ENCODE data around the gene UBE2J2. TPM values are rescaled to one million over a fixed set of nuclear protein-coding genes. Genes with fewer than 3 reads are reported as not detected.

Gene UBE2J2
- total RNA-seq, 2 donors from 2014 or later: 68.7 to 78.0 TPM

GRCh38 chr1:1305300-1306069 is 31.8 kb upstream of the UBE2J2 start:
- no peaks in the 10 kb centered on the region for H3K9me3 Mint-ChIP-seq
- H3K4me1 Mint-ChIP-seq: no peaks in the 10 kb centered on the region
- peak overlapping the region; percentile 86 for H3K4me3 Mint-ChIP-seq
- peak overlapping the region; percentile 84 for H3K27ac Mint-ChIP-seq
- H3K36me3 Mint-ChIP-seq (ENCODE audit: low read depth): no peaks in the 10 kb centered on the region
- no peaks in the 10 kb centered on the region for H3K27me3 Mint-ChIP-seq
- ATAC-seq (replicated peaks): no peak

DNA sequence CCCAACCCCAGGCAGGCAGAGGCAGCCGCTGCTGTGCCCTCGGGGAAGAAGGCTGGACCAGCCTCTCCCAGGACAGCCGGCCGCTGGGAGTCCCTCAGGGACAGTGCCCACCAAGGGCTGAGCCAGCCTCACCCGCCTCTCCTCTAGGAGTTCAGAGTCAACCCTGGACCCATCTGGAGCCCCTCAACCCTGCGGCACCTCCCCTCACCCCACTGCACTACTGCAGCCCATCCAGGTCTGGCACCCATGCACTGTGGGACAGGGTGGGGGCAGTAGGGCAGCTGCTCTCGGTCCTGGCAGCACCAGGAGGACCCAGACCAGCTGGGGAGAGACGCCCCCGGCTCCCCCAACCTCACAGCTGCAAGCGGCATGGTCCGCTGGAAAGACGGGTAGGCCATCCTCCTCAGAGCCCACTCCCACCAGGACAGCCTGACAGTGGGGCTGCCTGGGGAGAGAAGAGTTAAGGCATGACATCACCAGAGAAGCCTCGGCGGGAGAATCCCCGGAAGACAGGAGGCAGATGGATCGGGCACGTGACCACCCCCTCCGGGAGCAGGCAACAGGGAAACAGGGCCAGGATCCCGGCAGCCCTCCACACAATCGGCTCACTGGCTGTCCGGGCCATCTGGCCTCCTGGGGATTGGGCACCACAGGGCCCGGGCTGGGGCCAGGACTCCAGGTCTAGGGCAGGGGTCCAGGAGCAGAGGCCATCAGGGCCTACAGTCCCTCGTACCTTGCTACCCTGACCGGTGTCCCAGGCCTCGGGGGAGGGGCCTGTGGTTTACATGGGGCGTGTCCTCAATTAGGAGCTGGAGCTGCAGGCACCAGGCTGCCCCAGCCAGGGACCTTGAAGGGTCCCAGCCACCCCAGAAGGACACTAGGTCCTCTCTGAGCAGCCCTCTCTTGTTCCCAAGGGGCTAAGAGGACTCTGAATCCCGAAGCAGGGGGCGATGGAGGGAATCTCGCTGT is 31.0 kb upstream of the UBE2J2 start:
- no peaks in the 10 kb centered on the region for H3K9me3 Mint-ChIP-seq
- H3K4me1 Mint-ChIP-seq: no peaks in the 10 kb centered on the region
- no peaks in the 10 kb centered on the region for H3K27me3 Mint-ChIP-seq
- ATAC-seq (replicated peaks): no peak
- H3K4me3 Mint-ChIP-seq: peak overlapping the region; percentile 86
- no peak overlapping the region for H3K27ac Mint-ChIP-seq
- no peaks in the 10 kb centered on the region for H3K36me3 Mint-ChIP-seq (ENCODE audit: low read depth)

GRCh38 chr1:1303736-1304135 is 30.1 kb upstream of the UBE2J2 start:
- H3K27me3 Mint-ChIP-seq: no peaks in the 10 kb centered on the region
- no peaks in the 10 kb centered on the region for H3K9me3 Mint-ChIP-seq
- H3K4me1 Mint-ChIP-seq: no peaks in the 10 kb centered on the region
- H3K36me3 Mint-ChIP-seq (ENCODE audit: low read depth): no peaks in the 10 kb centered on the region
- H3K27ac Mint-ChIP-seq: no peak overlapping the region
- no peak for ATAC-seq (replicated peaks)
- H3K4me3 Mint-ChIP-seq: no peak overlapping the region

DNA sequence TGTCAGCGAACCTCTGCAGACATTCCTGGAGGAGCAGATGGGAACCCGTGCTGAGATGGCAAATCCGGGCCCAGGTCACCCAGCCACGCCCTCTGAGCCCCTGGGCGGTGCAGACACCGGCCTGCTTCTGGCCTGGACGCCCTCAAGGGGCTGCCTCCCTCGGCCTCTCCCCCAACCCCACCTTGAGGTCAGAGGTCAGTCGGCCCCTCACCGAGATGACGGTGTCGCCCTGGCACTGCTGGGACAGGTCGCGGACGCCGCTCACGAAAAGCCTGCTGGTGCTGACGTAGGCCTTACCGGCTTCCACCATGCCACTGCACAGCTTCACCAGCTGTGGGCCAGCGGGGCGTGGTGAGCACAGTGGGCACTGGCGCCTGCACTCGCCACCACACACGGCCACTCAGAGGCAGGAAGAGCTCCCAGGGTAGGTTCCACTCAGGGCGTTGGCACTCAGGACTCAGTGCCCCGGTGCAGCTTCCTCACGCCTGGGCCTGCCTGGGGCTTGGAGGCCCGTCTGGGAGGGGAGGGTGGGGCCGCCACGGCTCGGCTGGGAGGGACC is 29.4 kb upstream of the UBE2J2 start:
- no peaks in the 10 kb centered on the region for H3K36me3 Mint-ChIP-seq (ENCODE audit: low read depth)
- H3K27me3 Mint-ChIP-seq: no peaks in the 10 kb centered on the region
- H3K4me1 Mint-ChIP-seq: no peaks in the 10 kb centered on the region
- ATAC-seq (replicated peaks): no peak
- no peak overlapping the region for H3K27ac Mint-ChIP-seq
- H3K9me3 Mint-ChIP-seq: no peaks in the 10 kb centered on the region
- no peak overlapping the region for H3K4me3 Mint-ChIP-seq

DNA sequence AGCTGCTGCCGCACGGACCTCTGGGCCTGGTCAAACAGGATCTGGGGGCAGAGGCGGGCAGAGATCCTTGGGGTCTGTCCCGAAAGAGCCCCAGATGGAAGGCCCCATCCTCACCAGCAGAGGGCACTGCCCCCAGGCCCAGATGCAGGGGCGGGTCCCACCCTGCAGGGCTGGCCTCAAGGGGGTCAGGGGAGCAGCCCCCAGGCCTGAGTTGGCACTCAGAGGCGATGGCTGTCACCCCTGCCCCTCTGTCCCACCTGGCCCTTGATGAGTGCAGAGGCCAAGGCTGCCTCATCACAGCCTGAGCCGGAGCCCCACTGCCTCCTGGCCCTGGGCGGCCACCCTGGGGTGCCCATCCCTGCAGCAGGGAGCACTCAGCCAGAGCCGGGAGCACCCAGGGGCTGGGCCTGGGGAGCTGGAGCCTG is 28.4 kb upstream of the UBE2J2 start:
- ATAC-seq (replicated peaks): no peak
- no peaks in the 10 kb centered on the region for H3K27me3 Mint-ChIP-seq
- H3K4me1 Mint-ChIP-seq: no peaks in the 10 kb centered on the region
- H3K4me3 Mint-ChIP-seq: no peak overlapping the region
- H3K27ac Mint-ChIP-seq: no peak overlapping the region
- H3K36me3 Mint-ChIP-seq (ENCODE audit: low read depth): no peaks in the 10 kb centered on the region
- no peaks in the 10 kb centered on the region for H3K9me3 Mint-ChIP-seq

DNA sequence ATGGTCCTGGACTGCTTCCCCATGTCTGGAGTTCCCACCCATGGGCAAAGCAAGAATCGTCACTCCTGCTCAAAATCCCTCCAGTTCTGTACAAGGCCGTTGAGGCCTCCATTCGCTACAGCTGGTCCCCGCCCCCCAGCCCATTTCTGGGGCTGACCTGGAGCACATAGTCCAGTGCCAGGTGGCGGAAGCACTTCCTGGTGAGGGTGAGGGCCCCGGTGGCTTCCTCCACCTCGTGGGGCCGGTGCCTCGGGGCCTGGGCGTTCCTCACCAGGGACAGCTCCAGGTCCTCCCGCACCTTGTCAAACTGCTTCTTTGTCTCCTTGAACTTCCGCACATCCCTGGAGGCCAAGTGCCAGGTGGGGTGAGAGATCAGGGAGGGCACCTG is 26.7 kb upstream of the UBE2J2 start:
- H3K27me3 Mint-ChIP-seq: no peaks in the 10 kb centered on the region
- no peaks in the 10 kb centered on the region for H3K4me1 Mint-ChIP-seq
- H3K9me3 Mint-ChIP-seq: no peaks in the 10 kb centered on the region
- no peak overlapping the region for H3K27ac Mint-ChIP-seq
- no peak overlapping the region for H3K4me3 Mint-ChIP-seq
- H3K36me3 Mint-ChIP-seq (ENCODE audit: low read depth): no peaks in the 10 kb centered on the region
- ATAC-seq (replicated peaks): no peak

- peak; percentile 49 for ATAC-seq (replicated peaks)
- no peak overlapping the region for H3K4me3 Mint-ChIP-seq
Measured at GRCh38 chr1:1299686-1300351, 26.2 kb upstream of the UBE2J2 start.

GRCh38 chr1:1298861-1299685 is 25.4 kb upstream of the UBE2J2 start:
- no peaks in the 10 kb centered on the region for H3K27me3 Mint-ChIP-seq
- H3K27ac Mint-ChIP-seq: no peak overlapping the region
- no peaks in the 10 kb centered on the region for H3K4me1 Mint-ChIP-seq
- ATAC-seq (replicated peaks): no peak
- no peaks in the 10 kb centered on the region for H3K36me3 Mint-ChIP-seq (ENCODE audit: low read depth)
- no peak overlapping the region for H3K4me3 Mint-ChIP-seq
- H3K9me3 Mint-ChIP-seq: no peaks in the 10 kb centered on the region

More at GRCh38 chr1:1299686-1300351, 26.2 kb upstream of the UBE2J2 start:
- no peaks in the 10 kb centered on the region for H3K4me1 Mint-ChIP-seq
- no peaks in the 10 kb centered on the region for H3K36me3 Mint-ChIP-seq (ENCODE audit: low read depth)
- H3K27me3 Mint-ChIP-seq: no peaks in the 10 kb centered on the region
- H3K27ac Mint-ChIP-seq: no peak overlapping the region
- no peaks in the 10 kb centered on the region for H3K9me3 Mint-ChIP-seq

DNA sequence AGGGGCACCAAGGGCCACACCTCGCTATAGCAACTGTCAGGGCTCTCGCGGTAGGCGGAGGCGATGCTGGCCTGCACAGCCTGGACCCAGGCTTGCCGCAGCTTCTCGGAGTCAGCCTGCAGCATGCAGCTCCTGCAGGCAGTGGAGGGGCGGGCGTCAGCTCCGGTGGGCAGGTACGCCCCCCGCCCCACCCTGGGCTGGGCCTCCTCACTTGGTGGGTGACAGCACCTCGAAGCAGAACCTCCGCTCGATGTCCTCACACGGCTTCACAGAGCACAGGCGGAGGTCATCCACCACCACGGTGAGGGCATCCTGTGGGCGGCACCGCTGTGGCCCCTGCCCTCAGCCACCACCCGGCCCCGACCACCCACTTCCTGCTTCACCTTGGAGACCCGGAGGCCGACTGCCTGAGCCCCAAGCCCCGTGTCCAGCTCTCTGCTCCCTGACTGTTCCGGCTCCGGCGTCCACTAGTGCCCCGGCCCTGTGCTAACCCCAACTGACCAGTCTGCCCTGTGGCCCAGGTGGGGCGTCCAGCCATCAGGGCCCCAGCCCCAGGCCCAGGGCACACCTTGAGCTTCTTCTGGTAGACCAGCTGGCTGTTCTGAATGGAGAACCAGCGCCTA is 24.3 kb upstream of the UBE2J2 start:
- H3K4me1 Mint-ChIP-seq: no peaks in the 10 kb centered on the region
- H3K4me3 Mint-ChIP-seq: no peak overlapping the region
- H3K27me3 Mint-ChIP-seq: no peaks in the 10 kb centered on the region
- H3K9me3 Mint-ChIP-seq: no peaks in the 10 kb centered on the region
- no peaks in the 10 kb centered on the region for H3K36me3 Mint-ChIP-seq (ENCODE audit: low read depth)
- no peak for ATAC-seq (replicated peaks)
- no peak overlapping the region for H3K27ac Mint-ChIP-seq

DNA sequence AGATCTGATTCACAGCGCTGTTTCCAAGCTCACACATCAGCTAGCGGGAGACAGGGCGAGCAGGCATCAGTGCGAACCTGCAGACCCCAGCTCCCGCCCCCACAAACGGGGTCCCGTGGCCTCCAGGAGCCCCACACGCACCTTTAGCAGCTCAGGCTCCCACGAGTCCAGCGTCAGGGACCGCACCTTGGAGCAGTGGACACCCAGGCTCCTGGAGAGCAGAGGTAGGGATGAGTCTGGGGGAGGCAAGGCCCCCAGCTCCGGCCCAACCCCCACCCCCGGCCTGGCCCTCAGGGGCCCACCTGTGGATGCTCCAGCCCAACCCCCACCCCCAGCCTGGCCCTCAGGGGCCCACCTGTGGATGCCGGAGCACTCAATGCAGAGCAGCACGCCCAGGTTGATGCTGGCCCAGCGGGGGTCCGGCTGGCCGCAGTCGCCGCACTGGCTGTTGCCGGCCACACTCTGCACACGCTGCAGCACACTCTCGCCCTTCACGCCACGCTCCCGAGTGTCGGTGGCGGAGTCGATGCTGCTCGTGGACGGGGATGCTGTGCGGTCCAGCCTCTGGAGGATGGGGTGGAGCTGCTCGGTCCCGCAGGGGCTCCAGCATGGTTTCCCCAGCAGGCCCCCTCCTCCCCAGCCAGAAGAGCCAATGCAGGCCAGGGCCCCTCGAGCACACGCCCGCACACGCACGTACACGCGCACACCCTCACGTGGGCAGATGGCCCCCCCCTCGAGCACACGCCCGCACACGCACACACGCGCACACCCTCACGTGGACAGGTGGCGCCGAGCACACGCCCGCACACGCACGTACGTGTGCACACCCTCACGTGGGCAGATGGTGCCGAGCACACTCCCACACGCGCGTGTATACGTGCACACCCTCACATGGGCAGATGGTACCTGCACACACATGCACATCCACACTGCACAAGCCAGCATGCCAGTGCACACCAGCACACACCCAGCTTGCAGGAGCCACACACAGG is 22.7 kb upstream of the UBE2J2 start:
- Mint-ChIP-seq H3K4me1 (no peaks in the 10 kb centered on the region), H3K27ac (no peak overlapping the region)

DNA sequence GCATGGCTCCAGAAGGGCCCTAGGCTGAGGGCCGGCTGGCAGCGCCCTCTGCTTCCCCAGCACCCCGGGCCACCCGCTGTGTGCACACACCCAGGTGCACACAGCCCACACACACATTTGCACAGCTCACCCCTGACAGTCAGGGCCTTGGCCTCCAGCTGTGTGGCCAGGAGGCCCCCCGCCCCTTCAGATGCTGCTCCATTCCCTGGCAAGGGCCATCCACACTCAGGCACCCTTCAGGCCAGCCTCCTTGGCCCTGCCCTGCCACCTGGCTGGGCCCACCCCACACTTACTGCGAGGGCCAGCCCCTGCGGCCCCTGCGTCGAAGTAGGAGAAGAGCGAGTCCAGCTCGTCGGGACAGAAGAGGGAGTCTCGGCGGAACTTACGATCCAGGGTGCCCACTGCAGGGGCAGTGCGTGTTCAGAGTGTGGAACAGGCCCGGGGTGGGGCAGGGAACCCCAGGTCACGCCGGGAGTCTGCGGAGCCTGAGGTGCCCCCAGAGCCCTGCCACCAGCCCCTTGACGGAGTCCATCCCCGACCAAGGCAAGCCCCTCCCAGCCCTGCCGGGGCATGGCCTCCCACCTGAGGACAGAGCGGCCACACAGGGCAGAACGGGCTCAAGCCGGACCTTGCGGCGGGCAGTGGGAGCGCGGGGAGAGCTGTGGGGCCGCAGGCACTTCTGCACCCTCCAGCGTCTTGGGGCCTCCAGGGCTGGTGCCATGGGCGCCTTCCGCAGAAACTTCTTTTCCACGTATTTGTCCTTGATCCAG is 21.7 kb upstream of the UBE2J2 start:
- ATAC-seq (replicated peaks): no peak
- Mint-ChIP-seq H3K27me3 (no peaks in the 10 kb centered on the region), H3K4me3 (no peak overlapping the region), H3K9me3 (no peaks in the 10 kb centered on the region), H3K4me1 (no peaks in the 10 kb centered on the region), H3K36me3 (ENCODE audit: low read depth) (no peaks in the 10 kb centered on the region), H3K27ac (no peak overlapping the region)

More for the DNA sequence above, 22.7 kb upstream of the UBE2J2 start:
- H3K27me3 Mint-ChIP-seq: no peaks in the 10 kb centered on the region
- H3K9me3 Mint-ChIP-seq: no peaks in the 10 kb centered on the region
- no peak overlapping the region for H3K4me3 Mint-ChIP-seq
- no peak for ATAC-seq (replicated peaks)
- H3K36me3 Mint-ChIP-seq (ENCODE audit: low read depth): no peaks in the 10 kb centered on the region

All from activated T-helper 17 cell treated with anti-CD3 and anti-CD28 coated beads, Interleukin-2, amount 50 U/mL, for 72 hours (primary cell).